ENCODE data around the gene IGHMBP2. TPM values are rescaled to one million over a fixed set of nuclear protein-coding genes. Genes with fewer than 3 reads are reported as not detected.

IGHMBP2 gene
- total and polyA plus RNA-seq, 7 donors = 5.4 to 41.3 (median 15.7) TPM

DNA sequence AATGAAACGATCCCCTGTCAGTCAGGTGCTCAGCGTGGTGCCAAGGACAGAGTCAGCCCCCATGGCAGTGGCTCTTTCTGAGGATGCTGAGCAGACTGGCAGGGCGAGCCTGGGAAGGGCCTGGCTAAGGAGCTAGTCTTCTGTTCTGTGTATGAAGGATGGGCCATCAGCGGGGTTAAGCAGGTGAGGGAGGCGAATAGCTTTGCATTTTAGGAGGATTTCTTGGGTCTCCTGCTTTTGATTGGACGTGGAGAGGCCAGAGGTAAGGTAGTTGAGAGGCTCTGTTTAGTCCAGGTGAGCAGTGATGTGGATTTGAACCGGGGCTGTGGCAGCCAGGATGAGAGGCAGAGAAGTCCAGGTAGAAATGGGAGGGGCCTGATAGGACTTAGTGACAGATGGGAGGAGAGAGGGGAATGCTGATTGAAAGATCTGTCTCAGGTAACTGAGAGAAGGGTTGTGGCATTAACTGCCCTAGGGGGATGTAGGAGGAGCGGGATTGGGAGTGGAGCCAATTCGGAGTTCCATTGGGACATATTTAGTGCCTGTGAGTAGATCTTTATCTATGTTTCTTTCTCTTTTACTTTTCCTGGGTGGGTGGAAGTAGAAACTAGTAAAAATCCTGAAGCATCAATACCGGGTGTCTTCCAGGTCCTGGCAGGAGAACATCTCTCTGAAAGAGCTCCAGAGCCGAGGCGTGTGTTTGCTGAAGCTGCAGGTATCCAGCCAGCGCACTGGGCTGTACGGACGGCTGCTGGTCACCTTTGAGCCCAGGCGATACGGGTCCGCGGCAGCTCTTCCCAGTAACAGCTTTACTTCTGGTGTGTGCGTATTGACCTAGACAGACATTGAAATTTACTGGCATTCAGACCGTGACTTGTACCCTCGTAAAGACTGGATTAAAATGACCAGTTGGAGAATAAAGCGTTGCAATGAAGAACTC is 2.0 kb downstream of the IGHMBP2 start:
- WGBS, 2 donors = 88 to 92% methylated on average over 23 of the region's 23 CpGs
- peaks cover 8 to 49% (median 32%) of the 10 kb centered on the region in 4 donors for H3K36me3 ChIP-seq
- peak overlapping the region in 2 of 4 donors; percentile 69 to 92 for H3K4me3 ChIP-seq
- peak overlapping the region; percentile 85 to 94 (median 91) for H3K27ac ChIP-seq
- H3K27me3 ChIP-seq = no peaks in the 10 kb centered on the region
- no peak for TF ChIP-seq POLR2AphosphoS5 (IDR thresholded peaks at IDR 0.05)
- TF ChIP-seq EP300 (IDR thresholded peaks at IDR 0.05) = no peak
- peak; percentile 61 for DNase-seq
- intact Hi-C loops (cut with DNase I) = loop anchor here (10.0 kb wide), 2 partner anchors 739 to 769 kb away; partner anchors contain the start of genes CCND1 and LTO1
- peaks cover 2 to 38% (median 31%) of the 10 kb centered on the region in 4 donors for H3K4me1 ChIP-seq
- no peaks in the 10 kb centered on the region for H3K9me3 ChIP-seq

DNA sequence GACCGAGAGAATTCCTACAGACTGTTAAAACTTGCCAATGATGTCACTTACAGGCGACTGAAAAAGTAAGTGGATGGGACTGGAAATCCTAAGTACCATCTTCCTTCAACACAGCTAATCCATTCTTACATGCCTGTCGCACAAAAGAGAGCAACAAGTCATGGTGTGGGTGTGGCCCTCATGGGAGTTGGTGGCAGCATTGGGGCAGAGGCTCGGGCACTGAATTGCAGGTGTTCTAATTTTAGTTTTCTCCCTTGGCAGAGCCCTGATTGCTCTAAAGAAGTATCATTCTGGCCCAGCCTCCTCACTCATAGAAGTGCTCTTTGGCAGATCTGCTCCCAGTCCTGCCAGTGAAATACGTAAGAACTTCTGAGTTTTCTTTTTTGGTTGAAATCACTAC is 4.6 kb downstream of the IGHMBP2 start:
- H3K4me1 ChIP-seq = peaks cover 2 to 19% (median 14%) of the 10 kb centered on the region in 4 donors
- WGBS, 2 donors = 92% methylated on average over 5 of the region's 5 CpGs
- no peaks in the 10 kb centered on the region for H3K27me3 ChIP-seq
- no peak for TF ChIP-seq POLR2AphosphoS5 (IDR thresholded peaks at IDR 0.05)
- TF ChIP-seq, protein P1, sequence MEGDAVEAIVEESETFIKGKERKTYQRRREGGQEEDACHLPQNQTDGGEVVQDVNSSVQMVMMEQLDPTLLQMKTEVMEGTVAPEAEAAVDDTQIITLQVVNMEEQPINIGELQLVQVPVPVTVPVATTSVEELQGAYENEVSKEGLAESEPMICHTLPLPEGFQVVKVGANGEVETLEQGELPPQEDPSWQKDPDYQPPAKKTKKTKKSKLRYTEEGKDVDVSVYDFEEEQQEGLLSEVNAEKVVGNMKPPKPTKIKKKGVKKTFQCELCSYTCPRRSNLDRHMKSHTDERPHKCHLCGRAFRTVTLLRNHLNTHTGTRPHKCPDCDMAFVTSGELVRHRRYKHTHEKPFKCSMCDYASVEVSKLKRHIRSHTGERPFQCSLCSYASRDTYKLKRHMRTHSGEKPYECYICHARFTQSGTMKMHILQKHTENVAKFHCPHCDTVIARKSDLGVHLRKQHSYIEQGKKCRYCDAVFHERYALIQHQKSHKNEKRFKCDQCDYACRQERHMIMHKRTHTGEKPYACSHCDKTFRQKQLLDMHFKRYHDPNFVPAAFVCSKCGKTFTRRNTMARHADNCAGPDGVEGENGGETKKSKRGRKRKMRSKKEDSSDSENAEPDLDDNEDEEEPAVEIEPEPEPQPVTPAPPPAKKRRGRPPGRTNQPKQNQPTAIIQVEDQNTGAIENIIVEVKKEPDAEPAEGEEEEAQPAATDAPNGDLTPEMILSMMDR (IDR thresholded peaks at IDR 0.05) = no peak
- TF ChIP-seq EP300 (IDR thresholded peaks at IDR 0.05) = no peak
- TF ChIP-seq POLR2A (IDR thresholded peaks at IDR 0.05) = no peak
- H3K9me3 ChIP-seq = no peaks in the 10 kb centered on the region
- no peak overlapping the region for H3K27ac ChIP-seq
- H3K4me3 ChIP-seq = no peak overlapping the region
- peak; percentile 11 for DNase-seq
- intact Hi-C loops (cut with DNase I) = loop anchor here (10.0 kb wide), 2 partner anchors 737 to 767 kb away; partner anchors contain the start of genes CCND1 and LTO1
- H3K36me3 ChIP-seq = peaks cover 11 to 74% (median 50%) of the 10 kb centered on the region in 4 donors

DNA sequence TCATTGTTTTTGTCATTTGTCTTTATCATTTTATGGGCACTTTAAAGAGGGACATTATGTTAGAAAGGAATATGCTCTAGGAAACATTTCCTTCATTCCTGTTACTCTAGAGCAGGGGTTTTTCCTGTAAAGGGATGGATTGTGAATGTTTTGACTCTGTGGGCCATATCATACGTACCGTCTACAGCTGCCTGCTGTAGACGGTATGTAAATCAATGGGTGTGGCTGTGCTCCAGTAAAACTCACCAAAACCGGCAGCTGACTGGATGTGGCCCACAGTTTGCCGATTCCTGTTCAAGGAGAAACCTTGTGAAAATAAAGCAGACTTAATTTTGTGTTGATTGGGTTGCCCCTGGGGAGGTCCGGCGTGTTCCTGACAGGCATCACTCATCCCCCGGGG is 7.3 kb downstream of the IGHMBP2 start:
- H3K4me1 ChIP-seq = peaks cover 0 to 3% (median 0%) of the 10 kb centered on the region in 4 donors
- no peak for TF ChIP-seq POLR2A (IDR thresholded peaks at IDR 0.05)
- no peak overlapping the region for H3K27ac ChIP-seq
- 70 to 89% methylated on average over 8 of the region's 8 CpGs for WGBS, 2 donors
- no peak for DNase-seq
- intact Hi-C loops (cut with DNase I) = no loop called here
- peaks cover 14 to 100% (median 72%) of the 10 kb centered on the region in 4 donors for H3K36me3 ChIP-seq
- no peaks in the 10 kb centered on the region for H3K9me3 ChIP-seq
- no peaks in the 10 kb centered on the region for H3K27me3 ChIP-seq
- no peak overlapping the region for H3K4me3 ChIP-seq

DNA sequence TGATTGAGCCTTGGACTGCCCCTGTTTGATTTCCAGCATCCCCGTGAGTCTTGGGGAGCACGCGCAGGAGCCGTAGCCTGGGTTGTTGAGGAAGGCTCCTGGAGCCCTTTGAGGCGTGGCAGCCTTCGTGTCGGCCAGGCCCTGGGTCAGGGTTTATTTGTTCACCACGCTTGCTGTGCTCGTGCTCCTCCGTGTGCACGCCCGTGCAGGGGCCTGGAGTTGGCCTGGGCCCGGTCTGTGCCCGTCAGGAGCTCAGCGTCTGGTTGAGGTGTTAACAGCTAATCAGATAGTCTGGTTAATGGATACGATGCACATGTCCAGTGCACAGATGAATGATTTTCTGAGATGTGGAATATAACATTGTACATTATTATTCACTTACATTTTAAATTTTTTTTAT is 8.0 kb downstream of the IGHMBP2 start:
- peak; percentile 22 for DNase-seq
- Histone ChIP-seq H3K27me3 (no peaks in the 10 kb centered on the region), H3K4me1 (no peaks in the 10 kb centered on the region), H3K4me3 (no peak overlapping the region), H3K36me3 (peaks cover 14 to 100% (median 79%) of the 10 kb centered on the region in 4 donors), H3K9me3 (no peaks in the 10 kb centered on the region), H3K27ac (no peak overlapping the region)
- 95 to 96% methylated on average over 16 of the region's 16 CpGs for WGBS, 2 donors
- TF ChIP-seq POLR2A (IDR thresholded peaks at IDR 0.05) (no peak), POLR2AphosphoS5 (IDR thresholded peaks at IDR 0.05) (no peak), EP300 (IDR thresholded peaks at IDR 0.05) (no peak)
- TF ChIP-seq, protein P1 (IDR thresholded peaks at IDR 0.05) = no peak
- intact Hi-C loops (cut with DNase I) = no loop called here

DNA sequence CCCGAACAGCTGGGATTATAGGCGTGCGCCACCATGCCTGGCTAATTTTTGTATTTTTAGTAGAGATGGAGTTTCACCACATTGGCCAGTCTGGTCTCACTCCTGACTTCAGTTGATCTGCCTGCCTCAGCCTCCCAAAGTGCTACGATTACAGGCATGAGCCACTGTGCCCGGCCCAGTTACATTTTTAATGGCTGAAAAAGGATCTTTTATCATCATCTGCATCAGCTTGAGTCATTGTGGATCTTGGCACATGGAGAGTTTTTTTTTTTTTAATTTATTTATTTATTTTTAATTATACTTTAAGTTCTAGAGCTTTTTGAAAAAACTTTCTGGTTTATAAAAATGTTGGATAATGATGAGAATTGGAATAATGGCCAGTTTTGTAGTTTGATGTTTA is 8.6 kb downstream of the IGHMBP2 start:
- WGBS, 2 donors = 88 to 99% methylated on average over 5 of the region's 5 CpGs
- TF ChIP-seq POLR2A (IDR thresholded peaks at IDR 0.05) = no peak
- TF ChIP-seq POLR2AphosphoS5 (IDR thresholded peaks at IDR 0.05) = no peak
- TF ChIP-seq, protein P1 (IDR thresholded peaks at IDR 0.05) = no peak
- TF ChIP-seq EP300 (IDR thresholded peaks at IDR 0.05) = no peak

More for the DNA sequence above, 8.6 kb downstream of the IGHMBP2 start:
- DNase-seq = no peak
- intact Hi-C loops (cut with DNase I) = no loop called here
- peaks cover 17 to 100% (median 75%) of the 10 kb centered on the region in 4 donors for H3K36me3 ChIP-seq
- H3K9me3 ChIP-seq = no peaks in the 10 kb centered on the region
- no peaks in the 10 kb centered on the region for H3K27me3 ChIP-seq
- no peak overlapping the region for H3K4me3 ChIP-seq
- no peaks in the 10 kb centered on the region for H3K4me1 ChIP-seq
- no peak overlapping the region for H3K27ac ChIP-seq

Measured in sigmoid colon (tissue), 7 donors.